K562 (cell line): ENCODE results near the gene SLC18A3. TPM values are rescaled to one million over a fixed set of nuclear protein-coding genes. Genes with fewer than 3 reads are reported as not detected.

Experiments used
- ATAC-seq: fragments of 200-7000 bp; cut with Tn5 transposase; 3 replicates; pipeline ENCODE4 v1.9.1; 2020; ENCODE audit warnings: moderate library complexity
- BruUV-seq: library from RNA; stranded (reverse); fragments of 400-500 nt; replicated peaks from 2 replicates; lab custom pipeline; 2021; lab: Mats Ljungman, UMichigan
- CTCF ChIA-PET: fragments of 300-600 bp; formaldehyde crosslinking; extraction: SDS; loops from one replicate; lab custom pipeline; 2021; ENCODE audit warnings: low intra/inter-chr PET ratio; lab: Yijun Ruan, JAX
- POLR2A ChIA-PET: fragments of 300-600, 350-650 bp; sonication (Branson Sonifier 250); formaldehyde crosslinking; extraction: SDS; loops from one replicate; lab custom pipeline; 2021; ENCODE audit warnings: antibody characterized with exemption, inconsistent platforms; lab: Yijun Ruan, JAX
- DNase-seq, 4 experiments: peaks; one replicate each; pipeline versions ENCODE4 v3.0.0 to v3.0.0-alpha.2; 2011 to 2018; ENCODE audit warnings: low spot score in 3 of 4, mixed read lengths in 3 of 4; ENCODE audit errors: extremely low read depth in 1 of 4
- FAIRE-seq: peaks from 2 replicates; lab custom pipeline; 2011; peaks lifted over from hg19 to GRCh38; lab: Jason Lieb, UNC
- H2AFZ ChIP-seq: 2 replicates; pipeline ENCODE4 v1.6.0; 2011; ENCODE audit warnings: low read depth, low read length, control low read depth, inconsistent platforms
- H3K27ac ChIP-seq: fragments of 200-600 bp; 3 replicates; pipeline ENCODE4 v1.8.0; 2011; ENCODE audit warnings: low read depth, mild to moderate bottlenecking, control low read depth, inconsistent platforms, low read length, moderate library complexity, mixed read lengths; ENCODE audit errors: extremely low read depth
- H3K27me3 ChIP-seq, 2 experiments: fragments of 300-600 bp in 1 of 2; 2 replicates in 1 of 2; 3 replicates in 1 of 2; pipeline versions ENCODE4 v1.6.0 to v1.8.0; 2011; ENCODE audit warnings: inconsistent platforms in 2 of 2, low read length in 2 of 2, mild to moderate bottlenecking in 1 of 2, mixed read lengths in 1 of 2, moderate library complexity in 1 of 2; ENCODE audit not compliant: control insufficient read depth in 2 of 2, insufficient read depth in 2 of 2
- H3K36me3 ChIP-seq: fragments of 300-600 bp; 3 replicates; pipeline ENCODE4 v1.8.0; 2011; ENCODE audit warnings: mild to moderate bottlenecking, low read length, inconsistent platforms; ENCODE audit not compliant: control insufficient read depth, insufficient read depth
- H3K4me1 ChIP-seq, 2 experiments: fragments of 200-600 bp in 1 of 2; replicated peaks in 1 of 2; 2 replicates in 1 of 2; 3 replicates in 1 of 2; pipeline versions ENCODE4 v1.5.1 to v1.8.0; 2011; ENCODE audit warnings: inconsistent platforms in 2 of 2, low read length in 2 of 2, mild to moderate bottlenecking in 1 of 2, mixed read lengths in 1 of 2, moderate library complexity in 1 of 2; ENCODE audit not compliant: control insufficient read depth in 2 of 2, insufficient read depth in 2 of 2
- H3K4me2 ChIP-seq: 2 replicates; pipeline ENCODE4 v1.6.1; 2011; ENCODE audit warnings: low read length, control low read depth, inconsistent platforms, mixed read lengths; ENCODE audit not compliant: insufficient read depth
- H3K4me3 ChIP-seq: fragments of 200-600 bp; sonication (generic), shearing (Covaris generic); 2 replicates; pipeline ENCODE4 v1.5.1; 2016; ENCODE audit warnings: control low read depth, inconsistent platforms
- H3K79me2 ChIP-seq: fragments of 200-600 bp; 3 replicates; pipeline ENCODE4 v1.8.0; 2011; ENCODE audit warnings: low read length, inconsistent platforms; ENCODE audit not compliant: control insufficient read depth, insufficient read depth
- H3K9ac ChIP-seq, 2 experiments: 2 replicates each; pipeline versions ENCODE4 v1.6.0 to v1.6.1; 2011; ENCODE audit warnings: low read depth in 2 of 2, low read length in 2 of 2, control low read depth in 1 of 2, inconsistent platforms in 1 of 2, mild to moderate bottlenecking in 1 of 2, mixed read lengths in 1 of 2; ENCODE audit not compliant: insufficient read depth in 1 of 2
- H3K9me1 ChIP-seq: one replicate; pipeline ENCODE4 v1.6.0; 2011; ENCODE audit warnings: inconsistent platforms, mild to moderate bottlenecking, low read length, moderate library complexity; ENCODE audit not compliant: control insufficient read depth, insufficient read depth
- H3K9me3 ChIP-seq: replicated peaks from 2 replicates; pipeline ENCODE4 v1.5.1; 2011; ENCODE audit warnings: low read depth, low read length, inconsistent platforms; ENCODE audit not compliant: control insufficient read depth, insufficient read depth
- H4K20me1 ChIP-seq: replicated peaks from 2 replicates; pipeline ENCODE4 v1.6.1; 2011; ENCODE audit warnings: low read length, inconsistent platforms, mixed read lengths; ENCODE audit not compliant: control insufficient read depth, insufficient read depth
- BRD4 ChIP-seq: fragments of 200-600 bp; sonication (generic); IDR thresholded peaks from 2 replicates; pipeline ENCODE4 v1.6.1; 2017; ENCODE audit warnings: inconsistent platforms
- CBX1 ChIP-seq: sonication (generic); IDR thresholded peaks from 2 replicates; pipeline ENCODE4 v1.6.1; 2016; ENCODE audit warnings: antibody characterized with exemption, low read depth, mild to moderate bottlenecking
- GATAD2B ChIP-seq: fragments of 450-650 bp; IDR thresholded peaks from 2 replicates; pipeline ENCODE4 v1.6.1; 2017; ENCODE audit warnings: mild to moderate bottlenecking, borderline replicate concordance
- HDAC6 ChIP-seq: IDR thresholded peaks from 2 replicates; pipeline ENCODE4 v1.6.1; 2012; ENCODE audit warnings: low read depth, mild to moderate bottlenecking, control low read depth, inconsistent platforms, low read length, moderate library complexity
- PCBP2 ChIP-seq: fragments of 200-400 bp; formaldehyde crosslinking; IDR thresholded peaks from 2 replicates; pipeline ENCODE4 v1.6.1; 2018; ENCODE audit warnings: low read length, low read depth, mild to moderate bottlenecking, moderate library complexity; ENCODE audit not compliant: poor library complexity, severe bottlenecking
- PHF21A ChIP-seq: fragments of 450-650 bp; IDR thresholded peaks from 2 replicates; pipeline ENCODE4 v1.6.1; 2017; ENCODE audit warnings: low read depth, borderline replicate concordance
- RUNX1 ChIP-seq: sonication (generic); IDR thresholded peaks from 2 replicates; pipeline ENCODE4 v1.6.1; 2016; ENCODE audit warnings: antibody characterized with exemption, low read depth
- SMAD4 ChIP-seq: fragments of 250-450 bp; sonication (Bioruptor Pico); conservative IDR thresholded peaks from 2 replicates; pipeline ENCODE4 v1.8.0; 2021; ENCODE audit warnings: inconsistent platforms, mild to moderate bottlenecking, moderate library complexity
- SMARCB1 ChIP-seq: IDR thresholded peaks from 2 replicates; pipeline ENCODE4 v1.6.1; 2011; ENCODE audit warnings: improper control_type of control experiment, low read depth; ENCODE audit not compliant: insufficient read length
- TAL1 ChIP-seq: fragments of 450-650 bp; IDR thresholded peaks from 2 replicates; pipeline ENCODE4 v1.6.1; 2016; ENCODE audit warnings: mild to moderate bottlenecking
- WHSC1 ChIP-seq: IDR thresholded peaks from one replicate; pipeline ENCODE4 v1.6.1; 2012; ENCODE audit warnings: low read length, control low read depth, inconsistent platforms
- YBX1 ChIP-seq: fragments of 450-650 bp; IDR thresholded peaks from 2 replicates; pipeline ENCODE4 v1.7.1; 2016; ENCODE audit warnings: mild to moderate bottlenecking
- ZC3H8 ChIP-seq: fragments of 450-650 bp; IDR thresholded peaks from 2 replicates; pipeline ENCODE4 v1.6.1; 2017
- ZFP1 ChIP-seq: fragments of 450-650 bp; formaldehyde crosslinking; IDR thresholded peaks from 2 replicates; pipeline ENCODE4 v1.4.0; 2020; ENCODE audit warnings: mild to moderate bottlenecking, mixed read lengths
- ZFX ChIP-seq: sonication (generic); formaldehyde crosslinking; IDR thresholded peaks from 2 replicates; pipeline ENCODE4 v1.8.0; 2022; ENCODE audit warnings: mild to moderate bottlenecking, missing genetic modification reagents, moderate library complexity
- ZNF24 ChIP-seq: fragments of 450-650 bp; IDR thresholded peaks from 2 replicates; pipeline ENCODE4 v1.6.1; 2016
- ZNF280A ChIP-seq: fragments of 450-650 bp; IDR thresholded peaks from 2 replicates; pipeline ENCODE4 v1.6.1; 2018; ENCODE audit warnings: mild to moderate bottlenecking, low read depth; ENCODE audit not compliant: partially characterized antibody
- ZNF41 ChIP-seq: fragments of 250-450 bp; sonication (Bioruptor Pico); conservative IDR thresholded peaks from 2 replicates; pipeline ENCODE4 v1.4.0; 2020; ENCODE audit warnings: mild to moderate bottlenecking
- WGBS: fragments of 100-300 bp; shearing (Covaris generic); methylation state at CpG from one replicate; pipeline ENCODE4 v1.1.6; 2016; ENCODE audit warnings: low coverage, mixed read lengths; ENCODE audit not compliant: insufficient coverage; ENCODE audit errors: missing lambda C conversion rate; 5-methylcytosine and 5-hydroxymethylcytosine counted together
- in situ Hi-C: fragments of 300-500 bp; cut with MboI; formaldehyde crosslinking; loops from 4 replicates; pipeline ENCODE4 v1.15.0; 2018; ENCODE audit warnings: inconsistent platforms, mixed read lengths
- intact Hi-C: fragments of 100-400 bp; cut with micrococcal nuclease; formaldehyde crosslinking; loops from 2 replicates; pipeline ENCODE4 v1.14.2; 2022
- polyA plus RNA-seq, 8 experiments: library from polyadenylated mRNA; depleted of rRNA in 4 of 8; stranded (reverse) in 5 of 8; unstranded in 3 of 8; fragments of >200 nt; fragmentation: Nextera tagmentation in 2 of 8; fragmentation: Illumina TruSeq in 1 of 8; extraction: Ambion mirVana in 2 of 8; extraction: Trizol in 1 of 8; gene quantifications; 2 replicates each; pipeline versions ENCODE4 v1.2.1 to v1.2.3, GENCODE V29; 2011 to 2014; ENCODE audit warnings: inconsistent platforms in 1 of 8, missing spikeins in 1 of 8
- total RNA-seq, 7 experiments: library from RNA; depleted of rRNA in 6 of 7; stranded (reverse); fragments of >200 nt in 6 of 7; fragmentation: Illumina TruSeq in 2 of 7; extraction: Trizol in 2 of 7; gene quantifications; 2 replicates each; pipeline versions ENCODE4 v1.2.1 to v1.2.3, GENCODE V29; 2011 to 2021; ENCODE audit warnings: low replicate concordance in 1 of 7
- TF ChIP-seq, protein P1 (sequence below): sonication (generic); formaldehyde crosslinking; IDR thresholded peaks from 2 replicates; pipeline ENCODE4 v1.8.1; 2022; ENCODE audit warnings: missing genetic modification reagents

SLC18A3 gene
- total and polyA plus RNA-seq, 9 of the 15 experiments (the other 6 are each of a cell fraction or from before 2014, with no cell fraction given), result not detected

DNA sequence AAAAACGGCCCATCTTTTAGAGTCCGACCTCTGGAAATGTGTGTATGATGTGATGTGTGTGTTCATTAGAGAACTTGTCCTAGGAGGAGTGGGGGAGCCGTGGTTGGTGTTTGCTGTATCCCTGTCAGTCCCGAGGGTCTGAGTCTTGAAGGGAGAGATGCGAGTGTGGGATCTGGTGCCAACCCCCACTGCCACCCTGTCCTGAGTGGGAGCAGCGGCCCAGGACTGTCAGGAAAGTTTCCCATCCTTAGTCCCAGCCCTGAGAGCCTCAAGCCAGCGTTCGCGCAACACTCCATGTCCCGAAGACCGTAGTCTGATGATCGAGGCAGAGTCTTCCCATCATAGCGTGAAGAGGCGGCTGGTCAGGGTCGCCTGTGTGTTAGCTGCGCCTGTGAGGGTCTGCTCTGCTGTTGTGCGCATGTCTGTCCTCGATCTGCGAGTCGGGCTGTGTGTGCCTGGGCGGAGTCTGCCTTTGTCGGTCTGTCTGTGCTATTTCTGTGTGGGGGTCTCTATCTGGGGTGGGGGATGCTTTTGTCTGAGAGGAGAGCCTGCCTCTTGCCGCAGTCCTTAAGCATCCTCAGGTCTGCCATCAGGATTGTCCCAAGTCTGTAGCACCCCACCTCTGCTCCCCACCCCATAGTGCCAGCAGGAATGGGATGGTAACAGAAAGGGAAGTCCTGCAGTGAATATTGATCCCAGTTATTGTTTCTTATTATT lies 3.2 kb downstream of the SLC18A3 start:
- no peaks in the 10 kb centered on the region for H3K9me3 ChIP-seq
- H4K20me1 ChIP-seq, result no peaks in the 10 kb centered on the region; the same call in 1 of the 2 replicates
- in situ Hi-C loops, result no loop called here
- ATAC-seq, result no peak
- TF ChIP-seq TAL1 (no peak), ZFX (no peak), BRD4 (no peak), HDAC6 (no peak), ZNF24 (no peak), PCBP2 (no peak), CBX1 (no peak), GATAD2B (no peak), YBX1 (no peak), ZNF280A (no peak), ZC3H8 (no peak), ZNF41 (CRISPR knock-in tag) (no peak), WHSC1 (no peak), RUNX1 (no peak), SMARCB1 (no peak), SMAD4 (CRISPR knock-in tag) (no peak), PHF21A (no peak), ZFP1 (CRISPR knock-in tag) (no peak)
- TF ChIP-seq, protein P1, sequence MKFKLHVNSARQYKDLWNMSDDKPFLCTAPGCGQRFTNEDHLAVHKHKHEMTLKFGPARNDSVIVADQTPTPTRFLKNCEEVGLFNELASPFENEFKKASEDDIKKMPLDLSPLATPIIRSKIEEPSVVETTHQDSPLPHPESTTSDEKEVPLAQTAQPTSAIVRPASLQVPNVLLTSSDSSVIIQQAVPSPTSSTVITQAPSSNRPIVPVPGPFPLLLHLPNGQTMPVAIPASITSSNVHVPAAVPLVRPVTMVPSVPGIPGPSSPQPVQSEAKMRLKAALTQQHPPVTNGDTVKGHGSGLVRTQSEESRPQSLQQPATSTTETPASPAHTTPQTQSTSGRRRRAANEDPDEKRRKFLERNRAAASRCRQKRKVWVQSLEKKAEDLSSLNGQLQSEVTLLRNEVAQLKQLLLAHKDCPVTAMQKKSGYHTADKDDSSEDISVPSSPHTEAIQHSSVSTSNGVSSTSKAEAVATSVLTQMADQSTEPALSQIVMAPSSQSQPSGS, result no peak
- no peaks in the 10 kb centered on the region for H3K36me3 ChIP-seq
- 10% methylated on average over 23 of the region's 23 CpGs for WGBS
- peaks cover 16 to 42% of the 10 kb centered on the region in 2 experiments; a peak in 3 of 5 replicates for H3K27me3 ChIP-seq
- no peaks in the 10 kb centered on the region for H3K9me1 ChIP-seq
- no peak overlapping the region for H3K27ac ChIP-seq
- intact Hi-C loops, result no loop called here
- H3K9ac ChIP-seq, result no peak overlapping the region
- DNase-seq, result no peak
- no peaks in the 10 kb centered on the region for H3K79me2 ChIP-seq
- no peak overlapping the region for H3K4me2 ChIP-seq
- FAIRE-seq, result no peak
- no TSS peak for BruUV-seq
- ChIA-PET CTCF (no interaction called here), POLR2A (interaction anchor here (0.9 kb wide), 1 partner anchor 13 kb away, joined by 4 read pairs; no protein-coding TSS in a partner anchor)
- H3K4me1 ChIP-seq, result peaks cover 0 to 20% of the 10 kb centered on the region in 2 experiments; a peak in 2 of 5 replicates
- H3K4me3 ChIP-seq, result no peak overlapping the region
- H2AFZ ChIP-seq, result no peak overlapping the region
